Smooth muscle cell of trachea (primary cell): ENCODE measurements around the gene WNK1. TPM values are rescaled to one million over a fixed set of nuclear protein-coding genes. Genes with fewer than 3 reads are reported as not detected.

Source experiments
- total RNA-seq: library from RNA; depleted of rRNA; stranded (reverse); fragments of >200 nt; gene quantifications from 2 replicates; pipeline ENCODE4 v1.2.1, GENCODE V29; 2014

Gene WNK1
- total RNA-seq, result 101 and 121 TPM in 2 replicates

DNA sequence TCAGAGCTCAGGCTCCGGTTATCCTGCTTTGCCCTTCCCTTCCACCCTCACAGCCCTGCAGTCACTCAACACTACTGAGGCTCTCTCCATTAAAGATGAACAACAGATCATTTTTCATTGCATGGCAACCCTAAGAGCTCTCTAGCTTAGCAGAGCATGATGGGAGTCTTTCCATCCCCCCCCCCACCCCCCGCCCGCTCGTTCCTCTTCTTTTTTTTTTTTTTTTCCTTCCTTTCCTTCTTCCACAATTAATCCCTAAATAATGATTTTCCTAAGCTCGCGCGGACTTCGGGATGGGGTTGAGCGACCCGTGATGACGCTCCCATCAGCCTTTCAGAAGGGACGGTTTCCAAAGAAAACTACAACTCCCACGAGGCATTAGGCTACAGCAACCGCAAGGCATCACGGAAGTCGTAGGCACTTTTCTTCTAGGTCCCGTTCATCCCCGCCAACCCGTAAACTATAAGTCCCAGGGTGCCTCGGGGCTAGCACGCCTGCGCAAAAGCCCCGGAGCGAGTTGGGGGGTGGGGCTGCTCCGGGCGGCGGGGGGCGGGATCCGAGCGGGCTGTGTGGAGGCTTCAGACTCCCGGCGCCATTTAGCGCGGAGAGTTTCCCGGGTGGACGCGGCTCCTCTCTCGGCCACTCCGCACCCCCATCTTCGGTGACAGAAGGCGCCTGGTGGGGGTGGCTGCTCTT lies at the start of gene WNK1:
TSS of gene WNK1 (plus strand) at position 581 of the 696 bp plus-strand sequence. CDS start 987 bp downstream, outside the sequence.

DNA sequence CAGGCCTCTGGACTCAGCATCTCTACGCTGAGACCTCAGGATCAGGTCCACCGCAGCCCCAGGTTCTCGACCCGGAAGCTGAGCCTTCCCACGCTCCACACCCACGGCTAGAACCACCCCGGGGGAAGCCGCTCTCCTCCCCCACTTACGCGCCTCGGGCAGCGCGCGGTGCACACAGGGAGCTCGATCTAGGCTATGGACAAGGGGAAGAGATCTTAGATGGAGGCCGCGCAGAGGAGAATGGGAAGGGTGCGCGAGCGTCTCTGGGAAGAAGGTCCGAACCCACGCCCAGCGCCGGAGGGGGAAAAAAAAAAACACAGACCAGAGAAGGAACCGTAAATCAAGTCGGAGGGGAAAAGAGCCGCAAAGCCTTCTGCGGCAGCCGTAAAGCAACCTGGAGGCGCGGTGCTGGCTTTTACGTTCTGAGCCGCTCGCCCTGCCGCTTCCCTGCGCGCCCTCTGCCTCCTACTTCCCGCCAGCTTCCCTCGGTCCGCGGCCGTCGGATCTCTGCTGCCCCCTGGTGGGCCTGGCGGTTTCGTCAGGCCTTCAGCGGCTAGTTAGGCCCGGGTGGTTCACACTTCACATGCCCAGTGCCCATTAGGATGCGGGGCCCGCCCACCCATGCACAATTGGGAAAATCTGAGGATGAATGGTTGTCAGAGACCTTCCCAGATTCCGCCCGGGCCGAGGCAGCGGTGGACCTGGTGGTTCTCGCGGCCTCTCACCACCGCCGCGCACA lies 197.2 kb downstream of the WNK1 start, which contains the start of gene RAD52:
TSS of gene RAD52 (minus strand) at position 242 of the 739 bp plus-strand sequence. CDS start 16,636 bp downstream, outside the sequence.

Other genes with a start within 250 kb of the WNK1 start
- 0.29 and 3.3 TPM in 2 replicates for gene NINJ2, start 89.1 kb upstream of the WNK1 start, total RNA-seq
- 17.7 and 20.5 TPM in 2 replicates for gene RAD52, start 197.1 kb downstream of the WNK1 start, total RNA-seq
- 33.4 and 54.0 TPM in 2 replicates for gene ERC1, start 238.6 kb downstream of the WNK1 start, total RNA-seq